Activated CD4-positive, alpha-beta T cell treated with anti-CD3 and anti-CD28 coated beads, Interleukin-2, amount 10 ng/mL, durations not matched to agents 24 days and 14 days (primary cell): Measurements from ENCODE around the gene KRTAP10-4. TPM values are rescaled to one million over a fixed set of nuclear protein-coding genes. Genes with fewer than 3 reads are reported as not detected.

Experiments used
- DNase-seq: peaks from one replicate; pipeline ENCODE4 v3.0.0; 2022
- H3K27ac Mint-ChIP-seq: one replicate; pipeline ENCODE4 v1.8.0; 2022; ENCODE audit warnings: mild to moderate bottlenecking, mixed read lengths
- H3K27me3 Mint-ChIP-seq: one replicate; pipeline ENCODE4 v1.8.0; 2022; ENCODE audit warnings: mixed read lengths
- H3K36me3 Mint-ChIP-seq: one replicate; pipeline ENCODE4 v1.8.0; 2022; ENCODE audit warnings: low read depth, mild to moderate bottlenecking, mixed read lengths
- H3K4me1 Mint-ChIP-seq: one replicate; pipeline ENCODE4 v1.8.0; 2021; ENCODE audit warnings: mixed read lengths
- H3K4me3 Mint-ChIP-seq: one replicate; pipeline ENCODE4 v1.8.0; 2022; ENCODE audit warnings: mild to moderate bottlenecking, moderate library complexity, mixed read lengths
- H3K9me3 Mint-ChIP-seq: one replicate; pipeline ENCODE4 v1.8.0; 2021; ENCODE audit warnings: mixed read lengths
- intact Hi-C: fragments of 100-400 bp; cut with micrococcal nuclease; formaldehyde crosslinking; loops from one replicate; pipeline ENCODE4 v1.15.1; 2023
- total RNA-seq: library from RNA; stranded (reverse); gene quantifications from 2 replicates; pipeline ENCODE4 v1.2.3, GENCODE V29; 2022

Gene KRTAP10-4
- total RNA-seq, 1 donor from 2014 or later = not detected

DNA sequence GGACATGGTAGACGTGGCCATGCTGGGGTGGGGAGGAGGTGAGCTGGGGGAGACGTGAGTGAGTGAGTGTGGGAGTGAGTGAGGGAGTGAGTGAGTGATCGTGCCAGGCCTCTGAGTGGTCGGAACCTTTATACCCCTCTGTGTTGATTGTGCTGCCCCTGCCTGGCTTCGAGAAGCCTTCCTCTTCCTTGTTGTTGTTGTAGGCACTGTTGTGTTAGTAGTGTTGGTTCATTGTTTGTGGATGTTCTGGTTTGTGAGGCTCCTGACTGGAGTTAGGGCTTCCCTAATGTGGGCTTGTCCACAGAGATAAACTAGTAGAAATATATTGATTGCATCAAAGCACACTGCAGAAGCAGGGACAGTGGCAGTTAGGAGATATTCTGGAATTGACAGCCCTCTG, 14.8 kb upstream of the KRTAP10-4 start, which contains the start of gene KRTAP10-3:
Gene KRTAP10-3, minus strand, starts transcription at position 101 of the 400 bp plus-strand sequence. Its CDS starts 80 bp downstream, at position 21.
- H3K27ac Mint-ChIP-seq = no peak within 1 kb of the TSS
- H3K4me3 Mint-ChIP-seq = no peak within 1 kb of the TSS
- H3K27me3 Mint-ChIP-seq = peaks cover 30% of the 10 kb centered on the region
- intact Hi-C loops = no loop called here
- H3K36me3 Mint-ChIP-seq = no peaks in the 10 kb centered on the region
- no peaks in the 10 kb centered on the region for H3K4me1 Mint-ChIP-seq
- DNase-seq = no peak
- H3K9me3 Mint-ChIP-seq = peaks cover 17% of the 10 kb centered on the region

DNA sequence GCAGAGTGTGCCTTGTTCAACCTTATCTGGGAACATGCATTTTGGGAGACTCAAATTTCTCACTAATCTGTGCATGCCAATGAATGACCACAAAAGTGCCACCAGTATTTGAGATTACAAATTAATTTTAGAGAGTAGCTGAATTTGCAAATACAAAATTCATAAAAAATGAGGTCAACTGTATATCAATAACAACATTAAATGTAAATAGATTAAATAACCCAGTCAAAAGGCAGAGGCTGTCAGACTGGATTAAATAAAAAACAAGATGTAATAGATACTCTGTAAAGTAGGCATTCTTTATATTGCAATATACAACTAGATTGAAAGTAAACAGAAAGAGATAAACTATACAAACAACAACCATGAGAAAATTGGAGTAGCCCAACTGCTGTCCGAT, 9.4 kb upstream of the KRTAP10-4 start:
- Mint-ChIP-seq H3K27me3 (peaks cover 15% of the 10 kb centered on the region), H3K4me1 (peaks cover 12% of the 10 kb centered on the region), H3K36me3 (no peaks in the 10 kb centered on the region), H3K27ac (no peak overlapping the region), H3K4me3 (no peak overlapping the region), H3K9me3 (peaks cover 17% of the 10 kb centered on the region)
- no peak for DNase-seq
- intact Hi-C loops = no loop called here

DNA sequence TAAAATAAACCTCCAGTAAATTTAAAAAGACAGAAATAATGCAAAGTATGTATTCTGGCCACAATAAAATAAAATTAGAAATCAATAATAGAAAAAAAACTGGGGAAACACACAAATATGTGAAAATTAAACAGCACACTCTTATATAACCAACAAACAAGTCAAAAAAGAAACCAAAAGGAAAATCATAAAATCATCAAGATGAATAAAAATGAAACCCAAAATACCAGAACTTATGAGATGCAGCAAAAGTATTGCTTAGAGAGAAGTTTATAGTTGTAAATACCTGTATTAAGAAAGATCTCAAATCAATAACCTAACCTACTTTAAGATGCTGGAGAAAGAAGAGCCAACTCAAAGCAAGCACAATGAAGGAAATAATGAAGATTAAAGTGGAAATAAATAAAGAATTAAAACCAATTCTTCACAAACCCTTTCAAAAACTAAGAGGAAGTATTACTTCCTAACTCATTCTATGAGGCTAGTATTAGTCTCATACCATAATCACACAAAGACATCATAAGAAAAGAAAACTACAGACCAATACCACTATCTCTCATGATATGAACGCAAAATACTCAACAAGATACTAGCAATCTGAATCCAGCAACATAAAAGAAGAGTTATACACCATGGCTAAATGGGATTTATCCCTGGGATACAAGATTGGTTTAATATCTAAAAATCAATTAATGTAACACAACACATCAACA, 8.5 kb upstream of the KRTAP10-4 start:
- H3K4me3 Mint-ChIP-seq = peak overlapping the region; percentile 2
- peaks cover 12% of the 10 kb centered on the region for H3K27me3 Mint-ChIP-seq
- peaks cover 12% of the 10 kb centered on the region for H3K4me1 Mint-ChIP-seq
- peak overlapping the region; percentile 30 for H3K27ac Mint-ChIP-seq
- peaks cover 17% of the 10 kb centered on the region for H3K9me3 Mint-ChIP-seq
- intact Hi-C loops = no loop called here
- no peak for DNase-seq
- no peaks in the 10 kb centered on the region for H3K36me3 Mint-ChIP-seq

DNA sequence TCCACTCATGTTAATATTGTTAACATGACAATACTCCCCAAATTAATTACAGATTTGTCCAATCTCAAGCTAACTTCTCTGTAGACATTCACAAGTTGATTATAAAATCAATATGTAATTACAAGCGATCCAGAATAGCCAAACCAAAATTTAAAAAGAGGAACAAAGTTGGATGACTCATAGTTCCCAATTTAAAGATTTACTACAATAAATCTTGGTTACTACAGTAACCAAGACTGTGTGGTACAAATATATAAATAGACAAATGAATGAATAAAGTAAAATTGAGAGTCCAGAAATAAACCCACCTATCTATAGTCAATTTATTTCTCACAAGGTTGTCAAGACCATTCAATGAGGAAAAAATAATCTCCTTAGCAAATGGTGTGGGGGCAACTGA, 7.1 kb upstream of the KRTAP10-4 start:
- Mint-ChIP-seq H3K27ac (no peak overlapping the region), H3K27me3 (peaks cover 5% of the 10 kb centered on the region), H3K4me1 (peaks cover 12% of the 10 kb centered on the region), H3K4me3 (no peak overlapping the region), H3K36me3 (no peaks in the 10 kb centered on the region), H3K9me3 (peaks cover 9% of the 10 kb centered on the region)
- no peak for DNase-seq
- intact Hi-C loops = no loop called here

DNA sequence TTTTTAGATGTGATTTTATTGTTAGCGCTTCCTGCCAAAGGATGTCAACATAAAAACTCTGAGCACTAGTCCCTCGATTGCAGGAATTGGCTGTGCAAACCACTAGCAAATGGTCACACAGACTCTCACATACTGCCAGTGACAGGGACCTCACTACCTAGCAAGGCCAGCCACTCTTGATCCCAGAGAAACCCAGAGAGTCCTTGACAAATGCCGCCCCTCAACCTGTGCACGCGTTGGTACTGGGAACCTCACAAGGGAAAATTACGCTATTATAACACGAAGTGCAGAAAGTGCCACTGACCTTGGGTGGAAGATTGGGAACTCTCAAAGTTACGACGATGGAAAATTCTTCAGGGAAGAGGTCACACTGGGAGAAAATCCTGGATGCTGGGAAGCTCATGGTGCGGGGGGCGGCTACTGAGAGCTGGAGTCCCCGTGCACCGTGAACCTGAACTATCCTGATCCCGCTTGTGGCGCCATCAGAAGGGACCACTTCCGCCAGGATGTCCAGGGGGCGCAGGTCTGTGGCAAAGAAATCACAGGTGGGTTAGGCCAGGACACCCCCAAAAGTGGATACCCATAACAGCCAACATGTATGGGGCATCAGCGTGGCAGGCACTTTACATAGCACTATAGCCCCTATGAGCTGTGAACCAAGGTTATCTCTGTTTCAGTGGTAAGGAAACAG, 5.9 kb upstream of the KRTAP10-4 start:
- no peaks in the 10 kb centered on the region for H3K27me3 Mint-ChIP-seq
- intact Hi-C loops = no loop called here
- H3K9me3 Mint-ChIP-seq = no peaks in the 10 kb centered on the region
- no peak overlapping the region for H3K27ac Mint-ChIP-seq
- no peak overlapping the region for H3K4me3 Mint-ChIP-seq
- H3K4me1 Mint-ChIP-seq = peaks cover 12% of the 10 kb centered on the region
- DNase-seq = no peak
- no peaks in the 10 kb centered on the region for H3K36me3 Mint-ChIP-seq

- intact Hi-C loops = no loop called here
- no peak for DNase-seq
- peaks cover 12% of the 10 kb centered on the region for H3K4me1 Mint-ChIP-seq
- H3K36me3 Mint-ChIP-seq = no peaks in the 10 kb centered on the region
- no peaks in the 10 kb centered on the region for H3K27me3 Mint-ChIP-seq
- H3K4me3 Mint-ChIP-seq = no peak overlapping the region
- H3K9me3 Mint-ChIP-seq = no peaks in the 10 kb centered on the region
- H3K27ac Mint-ChIP-seq = no peak overlapping the region
Observed at GRCh38 chr21:44568261-44568660, 5.3 kb upstream of the KRTAP10-4 start.

DNA sequence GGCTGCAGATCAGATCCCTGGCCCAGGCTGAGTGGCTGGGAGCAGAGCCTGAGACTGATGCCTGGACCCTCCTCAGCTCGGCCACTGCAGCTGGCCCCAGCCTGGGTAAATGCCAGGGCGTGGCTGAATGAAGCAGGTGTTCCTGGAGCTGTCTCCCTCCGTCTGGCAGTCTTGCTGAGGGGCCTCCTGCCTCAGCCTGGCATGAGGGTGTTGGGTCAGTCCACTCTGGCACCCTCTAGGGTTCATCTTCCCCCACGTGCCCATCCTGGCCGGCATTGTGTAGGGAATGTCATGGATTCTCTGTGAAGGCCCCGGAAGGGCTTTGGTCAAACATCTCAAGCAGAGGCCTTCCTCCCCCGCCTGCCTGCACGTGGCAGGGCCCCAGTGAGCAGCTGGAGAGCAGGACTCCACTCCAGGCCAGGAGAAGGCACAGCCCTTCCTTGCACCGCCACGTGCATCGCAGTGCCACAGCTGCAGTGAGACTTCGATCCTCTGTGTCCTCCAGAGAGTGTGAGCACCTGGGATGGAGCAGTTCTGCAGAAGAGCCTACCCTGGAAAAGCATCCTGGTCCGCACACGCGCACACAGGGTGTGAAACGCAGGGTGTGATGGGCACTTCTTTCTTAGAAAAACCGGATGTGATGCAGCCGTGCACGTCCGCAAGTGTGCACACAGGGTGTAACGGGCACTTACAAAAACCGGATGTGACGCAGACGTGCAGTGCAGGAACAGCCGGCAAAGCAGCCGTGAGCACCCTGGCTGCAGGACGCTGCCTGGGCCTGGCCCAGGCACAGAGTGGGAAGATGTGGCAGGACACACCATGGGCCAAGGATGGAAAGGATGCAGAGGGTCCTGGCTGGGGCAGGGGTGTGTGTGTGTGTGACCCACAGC, 4.6 kb upstream of the KRTAP10-4 start:
- H3K27ac Mint-ChIP-seq = no peak overlapping the region
- no peak for DNase-seq
- H3K4me1 Mint-ChIP-seq = peaks cover 12% of the 10 kb centered on the region
- intact Hi-C loops = no loop called here
- no peaks in the 10 kb centered on the region for H3K36me3 Mint-ChIP-seq
- H3K27me3 Mint-ChIP-seq = no peaks in the 10 kb centered on the region
- H3K4me3 Mint-ChIP-seq = no peak overlapping the region
- no peaks in the 10 kb centered on the region for H3K9me3 Mint-ChIP-seq

GRCh38 chr21:44569861-44570517, 3.5 kb upstream of the KRTAP10-4 start:
- DNase-seq = no peak
- no peaks in the 10 kb centered on the region for H3K9me3 Mint-ChIP-seq
- intact Hi-C loops = no loop called here
- H3K4me3 Mint-ChIP-seq = no peak overlapping the region
- peaks cover 6% of the 10 kb centered on the region for H3K4me1 Mint-ChIP-seq
- H3K27ac Mint-ChIP-seq = no peak overlapping the region
- H3K27me3 Mint-ChIP-seq = peaks cover 3% of the 10 kb centered on the region
- H3K36me3 Mint-ChIP-seq = no peaks in the 10 kb centered on the region

GRCh38 chr21:44571296-44571695, 2.2 kb upstream of the KRTAP10-4 start:
- H3K4me1 Mint-ChIP-seq = no peaks in the 10 kb centered on the region

DNA sequence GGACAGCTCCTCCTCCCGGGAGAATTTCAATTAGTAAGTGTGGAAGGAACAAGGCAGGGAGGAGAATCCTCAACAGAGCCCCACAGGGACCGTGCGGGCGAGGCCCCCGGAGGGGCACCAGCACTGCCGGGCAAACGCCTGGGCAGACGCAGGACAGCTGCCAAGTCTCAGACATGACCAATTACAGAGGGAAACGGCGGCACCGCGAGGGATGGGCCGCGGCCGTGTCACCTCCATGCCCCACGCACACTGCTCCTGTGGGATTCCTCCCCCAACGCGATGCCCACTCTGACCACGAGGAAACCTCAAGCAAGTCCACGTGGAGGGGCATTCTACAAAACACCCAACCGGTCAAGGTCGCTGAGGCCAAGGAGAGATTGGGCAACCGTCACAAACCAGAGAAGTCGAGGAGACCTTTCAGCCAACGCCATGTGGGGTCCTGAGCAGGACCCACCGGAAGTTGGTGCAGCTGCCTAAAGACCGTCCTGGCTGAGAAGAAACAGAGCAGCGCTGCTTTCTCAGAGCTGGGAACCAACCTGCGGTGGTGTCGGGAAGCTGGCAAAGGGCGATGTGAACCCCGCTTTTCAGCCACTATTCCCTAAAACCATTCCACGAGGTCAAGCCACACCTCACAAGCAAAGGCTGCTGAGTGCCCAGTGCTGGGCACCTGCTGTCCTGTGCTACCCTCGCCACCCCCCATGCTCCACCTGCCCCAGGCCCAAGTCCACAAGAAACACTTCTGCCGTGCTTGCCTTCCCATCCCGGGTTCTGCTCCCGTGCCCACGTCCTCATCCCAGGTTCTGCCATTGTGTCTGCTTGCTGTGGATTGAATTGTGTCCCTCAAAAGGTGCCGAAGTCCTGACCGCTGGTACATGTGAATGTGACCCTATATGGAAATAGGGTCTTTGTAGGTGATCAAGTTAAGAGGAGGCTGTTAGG, 1.4 kb upstream of the KRTAP10-4 start:
- Mint-ChIP-seq H3K9me3 (peaks cover 5% of the 10 kb centered on the region), H3K27me3 (peaks cover 3% of the 10 kb centered on the region), H3K27ac (no peak overlapping the region), H3K4me1 (no peaks in the 10 kb centered on the region), H3K4me3 (no peak overlapping the region), H3K36me3 (no peaks in the 10 kb centered on the region)
- DNase-seq = no peak
- intact Hi-C loops = no loop called here

More at GRCh38 chr21:44571296-44571695, 2.2 kb upstream of the KRTAP10-4 start:
- intact Hi-C loops = no loop called here
- no peaks in the 10 kb centered on the region for H3K36me3 Mint-ChIP-seq
- H3K27ac Mint-ChIP-seq = no peak overlapping the region
- peaks cover 5% of the 10 kb centered on the region for H3K9me3 Mint-ChIP-seq
- H3K4me3 Mint-ChIP-seq = no peak overlapping the region
- no peak for DNase-seq
- H3K27me3 Mint-ChIP-seq = peaks cover 3% of the 10 kb centered on the region

DNA sequence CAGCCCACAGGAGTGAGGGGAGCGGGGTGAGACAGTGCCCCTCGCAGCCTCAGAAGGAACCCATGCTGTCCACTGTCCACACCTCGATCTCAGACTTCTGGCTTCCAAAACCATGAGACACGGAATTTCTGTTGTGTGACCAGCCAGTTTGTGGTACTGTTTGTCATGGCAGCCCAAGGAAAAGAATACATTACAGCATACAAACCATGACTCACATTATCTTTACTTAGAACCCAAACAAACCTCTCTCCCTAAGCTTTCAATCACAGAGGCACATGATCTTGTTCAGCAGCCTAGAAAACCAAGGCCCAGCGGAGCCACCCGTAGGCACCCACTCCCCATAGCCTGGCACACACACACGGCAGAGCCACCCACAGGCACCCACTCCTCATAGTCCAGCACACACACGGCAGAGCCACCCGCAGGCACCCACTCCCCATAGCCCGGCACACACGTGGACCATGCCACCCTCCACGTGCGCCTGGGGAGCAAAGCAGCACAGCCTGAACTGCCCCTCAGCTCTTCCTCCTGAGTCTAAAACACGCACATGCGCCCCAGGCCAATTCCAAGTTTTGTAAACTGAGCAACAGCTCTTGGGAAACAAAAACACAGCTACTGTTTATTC, 458 bp upstream of the KRTAP10-4 start:
- Mint-ChIP-seq H3K9me3 (peaks cover 13% of the 10 kb centered on the region), H3K4me1 (no peaks in the 10 kb centered on the region), H3K27ac (no peak overlapping the region), H3K36me3 (peaks cover 4% of the 10 kb centered on the region), H3K27me3 (peaks cover 3% of the 10 kb centered on the region), H3K4me3 (no peak overlapping the region)
- no peak for DNase-seq
- intact Hi-C loops = no loop called here

- no peak for DNase-seq
Observed at GRCh38 chr21:44574457-44575306, 1.2 kb downstream of the KRTAP10-4 start.

More at GRCh38 chr21:44574457-44575306, 1.2 kb downstream of the KRTAP10-4 start:
- intact Hi-C loops = no loop called here
- Mint-ChIP-seq H3K27me3 (peaks cover 3% of the 10 kb centered on the region), H3K4me3 (no peak overlapping the region), H3K9me3 (peaks cover 13% of the 10 kb centered on the region), H3K36me3 (peaks cover 6% of the 10 kb centered on the region), H3K27ac (no peak overlapping the region), H3K4me1 (no peaks in the 10 kb centered on the region)
